Activated CD4-positive, alpha-beta T cell treated with anti-CD3 and anti-CD28 coated beads, Interleukin-2, Interleukin-6, amounts not matched to agents 100 ng/mL and 50 ng/mL, durations not matched to agents 16 hours and 8 hours (primary cell): Measurements from ENCODE around the gene LAMA3.

Source experiments
- DNase-seq: peaks from one replicate; pipeline ENCODE4 v3.0.0-alpha.2; 2020

Gene LAMA3

DNA sequence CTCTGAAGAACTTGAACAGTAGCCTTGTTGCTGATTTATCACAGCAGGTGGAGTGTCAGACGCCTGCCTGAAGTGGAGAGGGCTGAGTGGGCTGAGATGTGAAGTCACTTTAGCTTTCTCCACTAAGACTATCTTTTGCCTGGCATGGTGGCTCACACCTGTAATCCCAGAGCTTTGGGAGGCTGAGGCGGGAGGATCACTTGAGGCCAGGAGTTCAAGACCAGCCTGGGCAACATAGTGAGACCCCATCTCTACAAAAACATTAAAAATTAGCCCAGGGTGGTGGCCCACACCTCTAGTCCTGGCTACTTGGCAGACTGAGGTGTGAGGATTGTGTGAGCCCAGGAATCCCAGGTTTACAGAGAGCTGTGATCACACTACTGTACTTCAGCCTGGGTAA, 264.7 kb downstream of the LAMA3 start:
- DNase-seq = no peak

DNA sequence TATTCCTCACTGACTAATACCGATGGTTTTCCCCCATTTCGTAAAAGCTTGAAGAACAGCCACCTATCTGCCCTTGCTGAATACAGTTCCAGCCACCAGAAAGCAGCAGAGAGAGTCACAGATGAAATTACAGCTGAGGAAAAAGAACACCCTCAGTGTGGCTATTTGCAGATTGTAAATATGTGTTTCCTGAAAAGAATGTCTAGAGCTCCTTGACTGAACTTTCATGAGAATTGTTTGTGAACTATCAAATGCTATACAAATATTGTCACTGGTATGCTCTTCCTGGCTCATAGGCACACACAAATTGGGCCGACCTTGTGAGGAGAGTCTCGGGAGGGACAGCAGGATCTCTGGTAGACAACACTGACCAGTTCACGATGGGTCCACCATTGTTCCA, 267.2 kb downstream of the LAMA3 start:
- DNase-seq = no peak

DNA sequence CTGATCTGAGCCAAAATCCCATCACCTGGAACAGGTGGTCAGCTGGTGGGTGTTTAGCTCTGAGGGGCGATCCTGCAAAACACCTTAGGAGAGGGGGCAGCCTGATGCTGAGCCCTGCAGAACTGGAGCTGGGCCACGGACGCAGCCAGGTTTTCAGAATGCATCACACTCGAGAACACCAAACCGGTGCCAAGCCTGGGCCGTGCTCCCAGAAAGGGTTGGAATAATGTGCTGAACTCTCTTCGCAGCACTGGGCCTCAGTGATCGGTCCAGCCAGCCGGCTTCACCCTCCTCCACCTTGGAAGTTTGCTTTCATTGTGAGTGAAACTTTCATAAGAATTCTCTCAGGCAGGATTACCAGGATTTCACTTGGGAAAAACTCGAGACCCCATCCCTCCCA, 268.8 kb downstream of the LAMA3 start:
- no peak for DNase-seq

DNA sequence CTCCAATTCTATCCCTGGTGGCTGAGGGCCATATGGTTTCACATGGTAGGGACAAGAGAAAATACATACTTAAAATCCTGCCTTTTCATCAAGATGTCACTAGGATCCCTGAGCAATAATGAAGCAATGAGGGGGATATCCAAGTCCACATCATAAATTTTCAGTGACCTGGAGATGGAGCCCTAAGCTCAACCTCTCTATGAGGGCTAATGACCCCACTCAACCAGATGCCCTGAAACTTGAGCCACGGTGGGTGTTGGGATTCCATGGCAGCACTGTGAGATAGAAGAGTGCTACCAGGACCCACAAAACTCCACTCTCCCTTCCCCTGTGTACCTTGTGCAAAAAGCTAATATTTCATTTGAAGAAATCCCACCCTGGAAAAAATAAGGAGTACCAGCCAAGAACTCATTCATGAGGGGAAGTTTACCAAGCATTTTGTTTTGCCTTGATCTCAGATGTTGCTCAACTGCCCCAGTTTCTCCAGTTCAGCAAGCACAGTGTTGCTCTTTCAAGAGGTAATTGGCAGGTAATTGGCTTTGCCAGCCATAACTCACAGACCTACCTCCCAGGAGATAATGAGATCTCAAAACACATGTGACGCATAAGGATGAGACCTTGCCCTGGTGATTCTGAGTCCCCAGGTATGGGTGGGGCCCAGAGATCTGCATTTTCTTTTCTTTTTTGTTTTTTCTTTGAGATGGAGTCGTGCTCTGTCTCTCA, 274.4 kb downstream of the LAMA3 start:
- no peak for DNase-seq

DNA sequence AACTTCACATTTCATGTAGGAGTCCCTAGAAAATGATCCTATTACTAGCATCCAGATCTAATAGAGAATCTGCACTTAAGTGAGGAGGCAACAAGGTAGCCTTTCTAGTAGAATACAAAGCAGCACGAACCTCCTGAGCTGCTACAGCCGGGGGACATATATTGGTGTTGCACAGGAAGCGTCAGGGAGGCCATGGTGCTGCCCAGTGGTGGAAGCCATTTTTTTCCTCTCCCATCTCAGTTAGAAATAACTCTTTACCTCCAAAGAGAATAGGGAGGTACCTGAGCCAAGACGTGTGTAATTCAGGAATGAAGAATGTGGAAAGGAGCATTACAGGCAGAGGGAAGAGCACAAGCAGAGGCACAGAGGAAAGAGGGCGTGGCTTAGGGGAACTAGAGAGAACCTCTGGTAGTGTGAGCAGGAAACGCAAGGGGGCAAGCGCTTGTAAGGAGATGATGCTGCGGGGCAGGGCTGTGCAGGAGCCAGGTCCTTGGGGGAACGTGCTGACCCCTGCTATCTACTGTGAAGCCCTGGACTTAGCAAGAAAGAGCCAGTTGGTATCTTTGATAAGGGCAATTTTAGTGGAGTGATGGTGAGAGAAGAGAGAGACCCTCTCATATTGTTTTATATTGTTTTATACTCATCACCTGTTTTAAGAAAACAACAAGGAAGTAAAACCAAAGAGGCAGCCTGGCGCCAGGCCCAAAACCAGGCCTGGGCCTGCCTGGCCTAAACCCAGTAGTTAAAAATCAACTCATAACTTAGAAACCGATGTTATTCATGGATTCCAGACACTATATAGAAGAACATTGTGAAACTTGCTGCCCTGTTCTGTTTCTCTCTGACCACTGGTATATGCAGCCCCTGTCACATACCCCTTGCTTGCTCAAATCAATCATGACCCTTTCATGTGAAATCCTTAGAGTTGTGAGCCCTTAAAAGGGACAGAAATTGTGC, 275.3 kb downstream of the LAMA3 start:
- peak; percentile 48 for DNase-seq

DNA sequence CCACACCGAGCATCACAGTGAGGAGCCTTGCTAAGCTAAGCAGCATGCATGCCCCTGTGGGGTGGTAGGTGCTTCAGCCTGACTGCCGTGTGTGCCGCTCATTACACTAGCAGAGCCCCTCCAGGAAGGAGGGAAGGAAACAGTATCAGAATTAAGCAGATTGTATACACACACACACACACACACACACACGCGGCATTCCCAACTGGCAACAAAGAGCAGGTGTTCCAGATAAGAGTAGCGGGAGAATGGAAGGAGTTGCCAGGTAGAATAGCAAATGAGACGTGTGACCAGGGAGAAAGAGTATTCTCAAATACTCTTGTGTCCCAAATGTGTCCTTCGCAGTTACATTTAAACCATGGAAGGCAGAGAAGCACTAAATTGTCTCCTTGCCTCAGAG, 277.7 kb downstream of the LAMA3 start:
- DNase-seq = no peak

DNA sequence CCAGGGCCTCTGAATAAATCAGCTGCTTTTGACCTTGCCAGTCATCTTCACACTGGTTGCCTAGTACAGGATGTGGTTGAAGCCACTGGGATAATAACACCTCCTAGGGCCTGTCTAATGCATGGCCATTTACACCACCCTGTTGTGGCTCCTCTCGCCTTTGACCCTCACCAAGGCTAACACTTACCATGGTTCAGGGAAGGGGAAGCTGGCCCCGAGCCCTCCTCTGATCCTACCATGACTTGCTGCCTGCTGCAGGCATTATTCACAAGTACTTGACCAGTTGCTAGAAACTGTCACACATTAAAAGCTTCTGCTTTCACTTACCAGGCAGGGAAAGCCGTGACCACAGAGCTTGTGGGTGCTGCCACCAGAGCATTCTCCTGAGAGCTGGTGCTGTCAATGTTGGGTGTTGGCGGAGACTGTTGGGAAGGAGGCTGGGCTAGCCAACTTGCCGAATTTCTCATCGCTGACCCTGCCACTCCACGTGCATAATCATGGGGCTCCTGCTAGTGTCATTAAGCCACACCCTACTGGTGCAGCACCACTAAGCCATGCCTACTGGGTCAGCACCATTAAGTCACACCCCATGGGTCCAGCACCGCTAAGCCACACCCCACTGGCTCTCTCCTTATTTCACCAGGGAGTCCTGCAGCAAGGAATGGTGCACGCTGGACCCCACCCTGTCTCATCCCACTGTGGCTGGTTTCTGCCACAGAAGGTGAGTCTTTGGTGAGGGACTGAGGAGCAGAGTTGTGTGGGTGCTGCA, 278.3 kb downstream of the LAMA3 start:
- DNase-seq = peak; percentile 69

DNA sequence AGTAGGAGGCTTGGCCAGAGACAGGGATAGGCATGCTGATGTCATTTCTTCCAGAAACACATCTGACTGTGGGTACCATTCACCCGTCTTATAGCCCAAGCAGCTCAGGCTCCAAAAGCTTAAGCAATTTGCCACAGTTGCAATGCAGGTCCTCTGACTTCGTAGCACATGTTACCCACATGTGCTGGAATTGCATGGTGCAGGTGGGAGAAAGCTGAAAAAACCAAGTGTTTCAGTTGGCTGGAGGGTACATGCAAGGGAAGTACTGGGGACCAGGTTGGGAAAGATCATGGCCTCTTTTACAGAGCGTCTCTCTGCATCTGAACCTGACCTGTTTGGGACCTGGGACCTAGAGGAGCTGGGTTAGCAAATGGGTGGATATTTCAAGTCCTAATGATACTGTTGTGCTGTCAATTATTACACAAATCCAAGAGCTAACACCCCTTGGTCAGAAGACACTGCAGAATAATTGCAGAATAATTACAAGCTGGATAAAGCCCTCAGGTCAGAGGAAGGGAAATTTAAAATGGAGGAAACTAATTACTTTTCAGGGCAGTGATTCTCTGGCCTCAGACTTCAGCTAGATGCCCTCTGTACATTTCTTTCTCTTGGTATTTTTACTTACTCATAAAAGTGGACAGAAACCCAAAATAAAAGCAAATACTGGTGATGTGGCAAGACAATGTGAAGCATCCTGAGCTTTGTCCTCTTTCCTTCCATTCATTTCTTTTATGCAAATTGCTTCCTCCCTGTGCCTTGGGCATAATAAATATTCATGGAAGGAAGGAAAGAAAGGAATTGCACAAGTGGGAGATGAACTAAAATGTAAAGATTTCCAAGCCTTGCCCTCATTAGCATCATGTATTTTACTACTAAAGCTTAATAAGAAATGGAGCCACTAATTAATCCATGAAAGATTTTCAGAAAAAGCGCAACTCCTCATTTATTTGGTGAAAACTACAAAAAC, 279.7 kb downstream of the LAMA3 start:
- no peak for DNase-seq

DNA sequence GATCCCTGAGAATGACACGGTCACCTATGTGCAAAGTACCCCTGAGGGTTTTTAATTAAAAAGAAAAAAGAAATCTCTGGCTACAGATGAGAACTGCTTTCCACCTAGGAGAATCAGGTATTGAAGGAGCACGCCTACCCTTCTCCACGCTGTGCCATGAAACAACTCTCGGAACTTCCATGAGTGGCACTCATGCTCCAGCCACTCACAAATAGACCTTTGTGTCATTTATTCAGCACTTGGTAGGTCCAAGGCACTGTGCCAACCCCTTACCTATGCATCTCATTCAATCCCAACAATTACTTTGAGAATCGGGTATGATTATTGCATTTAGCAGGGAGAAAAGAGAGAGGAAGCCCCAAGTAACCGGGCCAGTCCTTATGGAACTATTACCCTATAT, 280.4 kb downstream of the LAMA3 start:
- DNase-seq = no peak

DNA sequence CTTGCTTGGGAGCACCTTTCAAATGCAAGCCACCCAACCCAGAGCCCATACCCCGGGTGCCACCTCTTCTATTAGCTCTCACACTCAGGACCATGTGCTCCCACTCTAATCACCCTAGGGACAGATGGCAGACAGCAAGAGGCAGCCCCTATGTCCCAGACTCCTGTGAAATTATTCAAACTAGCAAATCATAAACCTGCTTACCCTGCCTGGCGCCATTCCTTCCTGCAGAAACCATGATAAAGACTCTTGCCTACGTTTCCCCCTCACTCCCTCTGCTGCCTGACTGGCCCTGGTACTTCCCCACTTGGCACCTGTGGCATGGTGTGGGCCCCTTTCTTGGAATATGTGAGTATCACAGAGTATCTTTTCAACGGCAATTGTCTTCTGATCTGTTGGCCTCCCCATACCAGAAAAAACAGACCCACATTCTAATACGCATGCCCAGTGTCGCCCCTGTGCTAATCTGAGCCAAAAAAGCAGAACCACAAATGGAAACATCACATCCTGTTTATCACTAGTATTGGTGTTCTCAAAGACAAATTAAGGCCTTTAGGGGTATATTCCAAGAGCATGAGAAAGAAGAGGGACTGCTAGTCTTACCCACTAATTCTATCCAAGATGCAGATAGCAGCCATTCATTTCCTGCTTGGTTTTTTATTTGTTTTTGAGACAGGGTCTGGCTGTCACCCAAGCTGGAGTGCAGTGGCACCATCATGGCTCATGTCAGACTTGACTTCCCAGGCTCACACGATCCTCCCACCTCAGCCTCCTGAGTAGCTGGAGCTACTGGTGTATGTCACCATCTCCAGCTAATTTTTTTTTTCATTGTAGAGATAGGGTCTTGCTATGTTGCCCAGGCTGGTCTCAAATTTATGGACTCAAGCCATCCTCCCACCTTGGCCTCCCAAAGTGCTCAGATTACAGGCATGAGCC, 281.2 kb downstream of the LAMA3 start:
- peak; percentile 59 for DNase-seq

DNA sequence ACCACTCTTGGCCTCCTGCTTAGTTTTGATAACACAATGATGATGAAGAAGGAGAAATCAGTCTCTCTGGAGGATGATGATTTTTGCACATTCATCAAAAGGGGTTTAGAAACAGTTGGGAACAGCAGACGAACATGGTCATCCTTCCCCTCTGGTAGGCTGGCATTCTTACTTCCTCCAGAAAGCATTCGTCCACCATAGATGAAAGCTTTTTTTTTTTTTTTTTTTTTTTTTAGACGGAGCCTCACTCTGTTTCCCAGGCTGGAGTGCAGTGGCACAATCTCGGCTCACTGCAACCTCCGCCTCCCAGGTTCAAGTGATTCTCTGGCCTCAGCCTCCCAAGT, 281.8 kb downstream of the LAMA3 start:
- no peak for DNase-seq

DNA sequence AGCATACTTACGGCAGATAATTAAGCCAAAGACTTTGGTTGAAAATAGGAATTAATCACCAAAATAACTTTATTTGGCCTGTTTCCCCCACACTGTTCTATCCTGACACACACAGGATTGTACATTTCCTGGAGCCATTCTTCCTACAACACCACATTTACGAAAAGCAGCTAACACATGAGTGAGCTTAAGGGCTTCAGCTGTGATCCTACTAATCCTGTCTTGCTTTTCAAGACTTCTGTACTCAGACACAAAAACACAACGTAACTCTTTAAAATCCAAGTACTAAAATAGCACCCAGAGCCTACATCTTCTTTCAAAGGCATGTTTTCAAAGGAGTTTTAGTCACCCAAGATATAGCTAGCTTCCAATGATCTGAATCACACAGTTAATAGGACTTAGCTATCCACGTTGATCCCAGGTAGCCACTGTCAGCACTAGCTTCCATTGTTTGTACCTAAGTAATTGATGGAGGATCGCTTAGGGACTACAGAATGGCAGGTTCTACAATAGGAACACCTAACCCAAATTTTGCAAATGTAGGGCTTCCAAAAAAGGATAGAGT, 282.5 kb downstream of the LAMA3 start:
- no peak for DNase-seq

DNA sequence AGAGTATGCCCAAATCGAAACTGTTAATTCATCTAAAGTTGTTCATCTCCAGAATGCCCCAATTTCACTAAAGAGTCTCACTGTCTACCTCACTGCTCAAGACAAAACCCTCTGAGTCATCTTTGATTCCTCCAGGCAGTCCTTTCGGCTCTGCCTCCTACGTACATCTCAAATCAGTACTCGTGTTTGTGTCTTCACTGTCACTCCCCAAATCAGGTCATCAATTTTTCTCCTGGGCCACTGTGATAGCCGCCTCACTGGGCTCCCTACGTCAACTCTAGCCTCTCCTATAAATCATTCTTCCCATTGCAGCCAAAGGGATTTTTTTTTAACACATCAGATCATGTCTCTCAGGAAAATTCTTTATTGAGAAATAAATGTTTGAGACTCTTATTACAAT, 283.2 kb downstream of the LAMA3 start:
- DNase-seq = peak; percentile 89

DNA sequence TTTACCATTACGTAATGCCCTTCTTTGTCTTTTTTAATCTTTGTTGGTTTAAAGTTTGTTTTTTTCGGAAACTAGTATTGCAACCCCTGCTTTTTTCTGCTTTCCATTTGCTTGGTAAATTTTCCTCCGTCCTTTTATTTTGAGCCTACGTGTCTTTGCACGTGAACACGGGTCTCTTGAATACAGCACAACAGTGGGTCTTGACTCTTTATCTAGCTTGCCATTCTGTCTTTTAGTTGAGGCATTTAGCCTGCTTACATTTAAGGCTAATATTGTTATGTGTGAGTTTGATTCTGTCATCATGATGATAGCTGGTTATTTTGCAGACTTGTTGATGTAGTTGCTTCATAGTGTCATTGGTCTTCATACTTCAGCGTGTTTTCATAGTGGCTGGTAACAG, 287.9 kb downstream of the LAMA3 start:
- DNase-seq = no peak

DNA sequence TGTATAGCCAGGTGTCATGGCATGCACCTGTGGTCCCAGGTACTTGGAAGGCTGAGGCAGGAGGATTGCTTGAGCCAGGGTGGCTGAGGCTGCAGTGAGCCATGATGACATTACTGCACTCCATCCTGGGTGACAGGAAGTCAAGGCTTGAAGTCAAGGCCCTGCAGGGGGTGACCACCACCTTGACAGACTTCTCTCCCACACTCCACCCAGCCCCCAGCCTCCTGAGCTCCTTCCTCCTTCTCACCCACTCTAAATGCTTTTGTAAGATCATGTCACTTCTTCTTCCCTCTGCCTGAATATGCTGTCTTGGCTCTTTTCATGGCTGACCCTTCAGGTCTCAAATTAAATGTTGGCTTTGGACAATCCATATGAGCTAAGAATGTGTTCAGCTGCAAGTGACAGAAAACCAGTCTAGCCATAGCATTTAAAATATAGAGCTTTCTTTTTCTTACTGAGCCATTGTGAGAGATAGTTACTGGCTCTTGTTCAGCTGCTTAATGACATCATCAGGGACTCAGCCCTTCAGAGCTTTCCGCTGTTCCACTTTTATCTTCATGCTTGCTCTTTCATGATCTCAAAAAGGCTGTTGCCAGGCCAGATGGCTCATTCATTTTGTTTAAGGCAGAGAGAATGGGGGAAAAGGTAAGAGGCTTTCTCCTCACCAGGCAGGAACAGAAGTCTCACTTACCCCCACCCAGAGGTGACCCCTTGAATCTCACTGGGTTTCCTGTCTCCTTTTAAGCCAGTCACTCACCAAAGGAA, 288.6 kb downstream of the LAMA3 start:
- DNase-seq = no peak

DNA sequence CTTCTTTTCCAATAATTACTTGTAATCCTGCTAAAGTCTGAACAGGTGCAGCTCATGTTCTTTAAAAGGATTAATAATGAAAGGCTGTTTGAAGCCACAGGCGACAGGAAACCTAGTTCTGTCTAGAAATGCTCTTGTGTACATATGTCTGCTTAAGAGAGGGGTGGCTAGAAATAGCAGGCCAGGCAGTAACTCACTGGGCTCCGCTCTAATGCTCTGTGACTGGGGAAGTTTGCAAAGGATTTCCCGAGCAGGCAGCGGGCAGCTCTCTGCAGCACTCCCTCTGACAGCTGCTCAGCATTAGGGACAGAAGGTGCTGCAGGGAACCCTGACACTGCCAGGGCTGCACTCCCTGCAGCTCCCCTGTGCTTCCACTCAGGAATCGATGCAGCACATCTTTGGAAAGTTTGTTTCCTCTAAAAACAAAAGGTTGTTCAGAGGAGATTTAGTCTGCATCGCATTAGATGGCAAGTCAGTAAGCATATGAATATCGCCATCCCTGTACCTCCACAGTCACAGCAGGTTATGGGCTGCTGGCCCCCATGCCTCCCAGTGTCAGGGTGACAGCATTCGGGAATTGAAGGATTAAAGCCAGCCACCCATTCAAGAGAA, 292.2 kb downstream of the LAMA3 start:
- no peak for DNase-seq

DNA sequence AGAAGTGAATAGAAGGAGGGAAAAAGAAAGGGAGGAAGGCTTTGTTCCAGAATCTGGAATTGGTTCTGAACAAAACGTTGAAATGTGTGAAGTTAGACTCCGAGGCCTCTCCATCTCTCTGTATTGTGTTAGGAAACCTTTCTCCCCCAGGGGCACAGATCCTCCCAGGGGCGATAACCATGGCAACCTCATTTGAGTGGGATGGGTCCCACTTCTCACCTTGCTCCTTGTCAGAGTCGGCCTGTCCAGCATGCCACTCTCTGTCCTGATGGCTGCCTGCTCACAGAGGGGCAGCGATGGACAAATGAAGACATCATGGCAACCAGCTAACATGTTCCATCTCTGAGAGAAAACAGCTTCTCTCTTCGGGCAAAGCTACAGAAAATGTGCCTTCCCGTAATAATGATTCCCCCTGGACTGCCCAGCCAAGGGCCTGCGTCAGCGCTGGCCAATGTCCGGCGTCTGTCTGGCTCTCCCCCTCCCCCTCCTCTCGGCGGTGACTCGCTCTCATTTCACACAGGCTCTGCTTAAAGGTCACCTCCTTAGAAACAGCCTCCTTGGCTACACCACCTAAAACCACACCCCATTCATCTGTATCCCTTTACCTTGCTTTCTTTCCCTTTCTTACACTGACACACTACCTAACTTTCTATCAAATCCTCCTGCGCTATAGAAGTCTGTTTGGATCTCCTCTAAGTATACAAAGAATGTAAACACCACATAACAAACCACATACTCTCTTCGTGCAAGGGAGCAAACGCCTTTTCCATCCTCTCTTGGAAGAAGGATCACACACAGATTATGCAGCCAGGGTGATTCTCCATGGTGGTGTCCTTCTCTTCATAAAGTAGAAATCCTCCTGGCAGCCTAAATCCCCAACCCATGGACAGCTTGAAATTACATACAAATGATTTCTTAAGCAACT, 293.2 kb downstream of the LAMA3 start:
- DNase-seq = no peak

DNA sequence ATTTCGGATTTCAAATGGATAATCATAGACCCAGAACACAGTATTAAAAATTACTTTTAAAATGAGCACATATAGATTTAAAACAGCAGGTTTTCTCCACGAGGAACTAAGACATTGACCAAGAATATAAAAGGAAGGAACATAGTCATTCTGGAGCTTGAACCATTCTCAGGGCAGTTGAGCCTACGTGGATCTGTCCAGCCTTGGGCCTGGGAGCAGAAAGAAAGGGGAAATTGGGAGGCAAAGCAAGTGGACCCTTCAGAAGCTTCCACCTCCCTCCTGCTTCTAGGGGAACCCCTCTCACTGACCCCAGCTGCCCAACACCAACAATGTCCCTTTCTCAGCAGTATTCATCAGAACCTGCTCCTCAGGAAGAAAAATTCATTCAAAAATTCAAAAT, 293.9 kb downstream of the LAMA3 start:
- no peak for DNase-seq
